Stimulated activated naive CD8-positive, alpha-beta T cell treated with anti-CD3 and anti-CD28 coated beads, Interleukin-15, Interleukin-2, amounts not matched to agents 100 U/mL and 50 U/mL, for 24 hours (primary cell): ENCODE results near the gene SHE.
"Not testable (repeated sequence)": the region's sequence is repeated elsewhere in the genome, so short reads cannot be mapped to it uniquely, and the experiment has no call there.

Experiments used
- ATAC-seq: fragments of 150-1000 bp; cut with Tn5 transposase; one replicate; pipeline ENCODE4 v1.10.0; 2021
- DNase-seq: peaks from one replicate; pipeline ENCODE4 v3.0.0; 2021

Gene SHE

DNA sequence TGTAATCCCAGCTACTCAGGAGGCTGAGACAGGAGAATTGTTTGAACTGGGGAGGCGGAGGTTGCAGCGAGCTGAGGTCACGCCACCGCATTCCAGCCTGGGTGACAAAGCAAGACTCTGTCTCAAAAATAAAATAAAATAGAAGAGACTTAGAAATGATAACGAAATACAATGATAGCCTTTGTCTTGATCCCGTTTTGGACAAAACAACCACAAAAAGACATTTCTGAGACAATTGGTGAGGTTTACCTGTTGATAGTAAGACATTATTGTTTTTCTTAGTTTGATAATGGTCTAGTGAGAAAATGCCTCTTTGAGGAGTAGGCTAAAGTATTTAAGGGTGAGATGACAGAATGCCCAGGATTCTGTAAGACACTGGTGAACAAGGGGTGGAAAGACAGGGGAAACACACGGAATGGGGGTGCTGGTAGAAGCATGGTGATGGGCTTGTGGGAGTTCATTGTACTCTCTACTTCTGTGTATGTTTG is 11.9 kb upstream of the SHE start:
- DNase-seq (no peak), ATAC-seq (no peak)

DNA sequence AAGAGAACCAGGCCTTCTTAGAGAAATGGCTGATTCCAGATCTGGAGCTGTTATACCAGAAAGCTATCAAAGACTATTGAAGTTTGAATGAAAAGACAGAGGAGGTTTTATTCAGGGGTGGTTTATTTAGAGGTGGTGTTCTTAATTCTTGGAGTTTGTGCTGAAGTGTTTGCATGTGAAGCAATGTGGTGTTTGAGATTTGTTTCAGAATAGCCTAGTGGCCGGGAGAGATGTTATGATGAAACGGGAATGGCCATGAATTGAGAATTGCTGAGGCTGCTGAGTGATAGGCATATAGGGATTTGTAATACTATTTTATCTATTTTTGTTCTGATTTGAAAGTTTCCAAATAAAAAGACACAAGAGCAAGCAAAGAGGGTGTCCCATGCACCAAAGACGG is 10.5 kb upstream of the SHE start:
- ATAC-seq: no peak
- DNase-seq: no peak

- DNase-seq (no peak), ATAC-seq (no peak)
Observed at GRCh38 chr1:154503898-154504297, 1.7 kb upstream of the SHE start.

DNA sequence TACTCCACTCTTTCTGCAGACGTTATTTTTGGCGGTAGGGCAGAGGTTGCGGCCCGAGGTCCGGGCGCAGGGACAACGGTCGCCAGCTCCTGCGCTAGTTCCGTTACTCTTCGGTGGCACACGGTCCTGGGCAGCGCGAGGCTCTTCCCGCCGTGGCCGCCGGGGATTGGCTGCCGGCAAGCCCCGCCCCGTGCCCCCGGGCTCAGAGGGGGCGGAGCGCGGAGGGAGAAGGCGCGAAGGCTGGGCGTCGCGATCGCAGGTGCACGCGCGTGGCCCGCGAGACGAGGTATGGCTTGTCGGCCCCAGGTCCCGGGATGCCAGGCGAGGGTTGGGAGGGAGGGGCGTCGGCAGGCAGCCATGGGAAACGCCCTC is 518 bp upstream of the SHE start:
- DNase-seq (peak; percentile 10), ATAC-seq (no peak)

GRCh38 chr1:154501423-154502065 is 668 bp downstream of the SHE start:
- DNase-seq (no peak), ATAC-seq (no peak)

DNA sequence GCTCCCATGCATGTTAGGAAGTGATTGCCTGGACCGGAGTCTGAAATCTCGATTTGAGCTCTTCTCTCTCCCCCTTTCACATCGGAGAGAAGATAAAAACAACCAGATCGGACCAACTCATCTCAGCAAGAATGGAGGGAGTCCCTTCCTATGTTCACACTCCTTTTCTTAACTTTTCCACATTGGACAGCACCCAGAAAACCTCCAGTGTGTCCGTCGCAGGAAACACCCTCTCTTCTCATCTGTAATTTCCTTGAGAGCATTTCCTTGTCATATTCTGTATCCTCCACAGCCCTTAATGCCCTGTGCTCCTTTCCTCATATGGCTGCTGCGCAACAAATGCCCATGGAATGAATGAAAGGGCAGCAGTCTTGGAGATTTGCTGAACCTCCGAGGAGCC is 1.7 kb downstream of the SHE start:
- DNase-seq (no peak), ATAC-seq (no peak)

DNA sequence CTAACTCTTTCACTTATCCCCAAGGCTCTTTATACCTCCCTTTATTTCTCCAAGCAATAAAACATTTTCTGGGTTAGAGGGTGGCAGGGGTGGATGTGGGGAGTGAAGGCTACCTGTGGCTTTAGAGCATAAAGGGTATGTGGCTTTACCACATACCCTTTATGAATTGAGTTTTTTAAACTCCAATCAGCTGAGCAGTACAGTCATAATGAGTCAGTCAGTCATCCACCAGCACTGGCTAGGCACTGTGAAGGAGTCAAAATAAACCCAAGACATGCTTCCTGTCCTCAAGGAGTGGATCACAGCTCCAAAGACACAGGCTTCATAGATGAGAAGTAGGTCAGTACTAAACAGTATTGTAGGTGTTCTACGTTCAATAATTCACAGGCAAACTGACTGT is 2.8 kb downstream of the SHE start:
- ATAC-seq (peak; percentile 66), DNase-seq (no peak)

DNA sequence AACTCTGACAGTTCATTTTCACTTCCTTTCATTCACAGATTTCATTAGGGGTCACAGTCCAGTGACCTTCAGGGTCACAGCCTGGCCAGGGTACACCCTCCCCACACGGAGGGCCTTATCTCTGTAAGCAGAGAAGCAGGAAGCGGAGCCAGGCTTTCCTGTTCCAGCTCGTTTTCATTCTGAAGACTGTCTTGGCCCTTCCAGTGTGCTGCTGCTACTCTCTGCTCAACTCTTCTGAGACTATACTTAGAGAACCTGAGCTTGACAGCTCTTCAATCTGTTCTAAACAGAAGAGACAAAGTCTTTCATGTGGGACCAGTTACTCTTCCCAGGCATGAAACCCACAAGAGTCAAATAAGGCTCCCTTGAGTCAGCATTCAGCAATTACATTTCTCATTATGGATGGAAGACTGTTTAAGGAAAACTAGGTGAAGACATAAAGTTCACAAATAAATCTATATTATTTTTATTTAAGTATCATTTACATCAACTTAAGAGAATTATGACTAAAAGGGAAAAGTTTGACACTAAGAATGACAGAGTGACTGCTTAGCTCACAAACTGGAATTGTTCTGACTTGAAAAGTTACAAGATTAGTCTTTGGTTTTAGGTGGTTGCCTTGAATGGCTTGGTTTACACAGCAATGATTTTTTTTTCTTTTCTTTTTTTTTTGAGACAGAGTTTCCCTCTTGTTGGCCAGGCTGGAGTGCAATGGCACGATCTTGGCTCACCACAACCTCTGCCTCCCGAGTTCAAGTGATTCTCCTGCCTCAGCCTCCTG is 5.0 kb downstream of the SHE start:
- no peak for DNase-seq
- peak; percentile 50 for ATAC-seq

GRCh38 chr1:154496383-154496782 is 5.8 kb downstream of the SHE start:
- ATAC-seq: no peak

GRCh38 chr1:154495496-154496273 is 6.5 kb downstream of the SHE start:
- no peak for ATAC-seq
- no peak for DNase-seq

More at GRCh38 chr1:154496383-154496782, 5.8 kb downstream of the SHE start:
- DNase-seq: no peak

DNA sequence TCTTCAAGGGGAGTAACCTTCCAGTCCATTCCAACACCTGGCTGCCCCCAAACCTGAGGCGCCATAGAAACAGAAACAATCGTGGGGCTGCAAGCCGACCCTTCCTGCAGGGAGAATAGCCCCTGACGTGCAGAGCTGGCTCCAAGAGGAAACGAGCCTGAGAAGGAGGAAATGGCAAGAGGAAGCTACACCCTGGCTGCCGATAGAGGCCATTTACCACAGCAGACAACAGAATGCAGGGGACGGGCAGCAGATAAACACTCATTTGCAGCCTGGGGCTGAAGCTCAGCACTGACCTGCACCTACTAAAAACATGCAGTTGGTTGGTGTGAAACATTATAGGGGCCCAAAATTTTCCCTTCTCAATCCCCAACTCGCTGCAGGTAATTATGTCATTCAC is 8.9 kb downstream of the SHE start:
- DNase-seq: peak; percentile 14
- no peak for ATAC-seq

- DNase-seq (no peak), ATAC-seq (no peak)
Observed at GRCh38 chr1:154492115-154492514, 10.1 kb downstream of the SHE start.

DNA sequence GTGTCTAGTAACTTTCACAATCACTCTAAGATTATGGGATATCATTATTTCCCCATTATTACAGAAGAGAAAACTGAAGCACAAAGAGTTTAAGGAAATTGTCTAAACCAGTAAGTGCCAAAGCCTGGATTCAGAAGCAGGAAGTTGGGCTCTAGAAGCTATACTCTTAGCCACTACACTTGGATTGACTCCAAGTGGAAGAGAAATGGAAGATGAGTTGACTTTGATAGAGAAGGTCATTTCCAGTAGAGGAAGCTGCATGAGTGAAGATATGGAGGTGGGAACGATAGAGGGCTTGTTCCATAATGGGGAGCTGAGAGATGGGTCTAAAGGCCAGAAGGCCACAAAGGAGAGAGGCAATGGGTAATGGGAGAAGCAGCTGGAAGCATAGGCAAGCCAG is 11.9 kb downstream of the SHE start:
- DNase-seq (no peak), ATAC-seq (no peak)

- DNase-seq (no peak), ATAC-seq (no peak)
Observed at GRCh38 chr1:154489695-154490274, 12.4 kb downstream of the SHE start.

GRCh38 chr1:154488922-154489321 is 13.3 kb downstream of the SHE start:
- no peak for ATAC-seq

GRCh38 chr1:154486756-154487155 is 15.5 kb downstream of the SHE start:
- not testable (repeated sequence) for ATAC-seq, DNase-seq

More at GRCh38 chr1:154488922-154489321, 13.3 kb downstream of the SHE start:
- DNase-seq: no peak

DNA sequence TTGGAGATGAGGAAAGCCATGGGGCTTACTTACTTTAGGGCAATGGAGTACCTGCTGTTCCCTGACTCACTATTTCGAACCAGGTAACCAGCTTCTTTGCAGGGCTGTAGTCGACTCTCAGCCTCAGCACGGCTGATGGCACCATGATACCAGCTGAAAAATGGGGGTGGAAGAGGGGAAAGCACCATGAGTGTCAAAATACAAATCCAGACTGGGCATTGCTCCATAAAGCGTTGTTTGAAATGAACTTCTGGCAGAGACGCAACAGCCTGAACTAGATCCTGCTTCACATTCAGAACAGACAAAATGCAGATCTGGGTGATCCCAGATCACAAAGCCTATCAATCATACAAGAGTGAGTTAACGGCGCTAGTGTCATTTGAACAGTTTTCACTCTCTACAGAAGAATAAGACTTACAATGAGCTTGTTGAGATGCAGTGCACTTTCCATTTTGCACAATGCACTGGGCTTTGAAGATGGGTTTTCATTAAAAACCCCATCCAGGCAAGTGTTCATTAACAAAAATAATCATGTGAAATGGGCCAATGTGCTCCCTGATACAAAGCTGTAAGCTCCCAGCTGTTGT is 16.2 kb downstream of the SHE start:
- DNase-seq (no peak), ATAC-seq (no peak)

GRCh38 chr1:154485106-154485505 is 17.1 kb downstream of the SHE start:
- ATAC-seq (no peak), DNase-seq (no peak)

DNA sequence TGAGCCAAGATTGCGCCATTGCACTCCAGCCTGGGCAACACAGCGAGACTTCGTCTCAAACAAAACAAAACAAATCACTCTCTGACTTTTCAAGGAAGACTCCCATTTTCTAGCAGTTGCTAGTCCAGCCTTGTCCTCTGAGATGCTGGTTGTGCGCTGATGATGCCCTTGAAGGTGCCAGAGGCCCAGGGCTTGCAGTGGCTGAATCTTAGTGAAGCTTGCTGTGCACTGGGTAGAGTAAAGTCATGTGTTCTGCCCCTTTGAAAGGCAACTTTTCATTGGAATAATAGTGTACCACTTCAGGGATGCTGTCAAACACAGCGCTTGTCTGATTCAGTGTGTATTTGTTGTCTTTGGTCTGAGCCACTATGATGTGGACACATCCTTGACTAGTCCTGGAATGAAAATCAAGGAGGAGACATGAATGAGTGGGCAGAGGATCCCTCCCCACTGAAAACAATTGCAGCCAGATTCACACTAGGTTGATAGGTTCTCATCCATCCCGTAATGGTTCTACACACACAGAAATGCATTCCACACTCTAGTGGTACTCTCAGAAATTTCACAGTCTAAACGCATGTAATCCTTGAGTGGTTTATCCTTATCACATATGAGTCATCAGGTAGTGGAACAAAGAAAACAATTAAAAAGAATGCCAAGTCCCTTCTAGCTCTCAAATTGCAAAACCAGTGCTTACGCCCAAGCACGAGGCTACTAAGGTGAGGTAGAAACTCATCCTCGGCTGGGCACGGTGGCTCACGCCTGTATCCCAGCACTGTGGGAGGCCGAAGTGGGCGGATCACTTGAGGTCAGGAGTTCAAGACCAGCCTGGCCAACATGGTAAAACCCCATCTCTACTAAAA is 18.0 kb downstream of the SHE start:
- ATAC-seq (no peak), DNase-seq (no peak)

DNA sequence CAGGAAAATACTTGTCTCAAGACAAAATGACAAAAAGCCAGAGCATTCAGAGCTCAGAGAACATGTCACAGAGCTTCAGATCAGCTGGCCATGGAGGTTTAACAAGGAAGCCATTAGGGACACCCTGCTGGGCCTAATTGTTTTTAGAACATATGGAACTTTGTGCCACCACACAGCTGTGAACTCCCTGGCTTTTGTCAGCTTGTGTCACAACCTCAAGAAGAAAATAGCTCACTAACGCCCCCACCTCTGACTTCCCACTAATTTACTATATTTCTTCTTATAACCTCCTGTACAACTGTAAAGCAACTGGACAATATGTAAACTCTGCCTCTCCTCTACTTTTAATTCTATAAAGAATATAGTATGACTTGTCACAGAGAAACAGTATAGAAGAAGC is 21.2 kb downstream of the SHE start:
- no peak for DNase-seq
- ATAC-seq: no peak

DNA sequence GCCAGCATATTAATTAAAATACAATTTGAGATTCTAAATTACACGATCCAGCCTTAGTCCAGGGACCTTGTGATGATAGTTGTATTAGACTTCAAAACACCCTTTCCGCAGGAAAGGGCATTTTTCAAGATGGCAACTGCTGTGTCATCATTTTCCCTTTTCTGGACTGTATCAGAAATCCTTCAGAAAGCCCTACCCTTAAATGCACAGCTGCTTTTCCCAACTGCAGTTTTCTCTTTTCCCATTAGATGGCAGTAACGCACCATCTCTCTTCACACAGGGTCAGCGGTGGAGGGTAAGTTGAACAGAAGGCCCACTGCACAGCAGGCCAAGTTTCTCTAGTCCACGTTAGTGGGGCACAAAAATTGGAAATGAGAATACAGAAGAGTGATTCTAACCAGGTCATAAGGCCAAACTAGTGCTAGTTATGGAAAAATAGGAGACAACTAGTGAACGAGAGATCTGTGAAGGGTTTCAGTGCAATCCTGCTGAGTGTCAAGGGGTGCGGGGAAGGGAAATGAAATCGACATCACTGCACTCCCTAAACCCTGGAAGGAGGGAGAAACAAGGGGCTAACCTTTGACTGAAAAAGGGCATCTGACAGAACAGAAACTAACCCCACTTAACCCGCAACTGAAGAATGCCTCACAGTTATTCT is 22.3 kb downstream of the SHE start:
- peak; percentile 57 for DNase-seq
- ATAC-seq: peak; percentile 88
